HG03342 (cell line): ENCODE data around the gene GARIN3.

Experiments
- ATAC-seq: cut with Tn5 transposase; IDR thresholded peaks from one replicate; pipeline ENCODE4 v1.9.1; 2021; ENCODE audit warnings: mild to moderate bottlenecking, moderate library complexity; ENCODE audit not compliant: unreplicated experiment

Gene GARIN3

GRCh38 chr5:157150995-157151394 is 15.1 kb downstream of the GARIN3 start:
- no peak for ATAC-seq

GRCh38 chr5:157148734-157149615 is 17.1 kb downstream of the GARIN3 start:
- peak; percentile 80 for ATAC-seq

DNA sequence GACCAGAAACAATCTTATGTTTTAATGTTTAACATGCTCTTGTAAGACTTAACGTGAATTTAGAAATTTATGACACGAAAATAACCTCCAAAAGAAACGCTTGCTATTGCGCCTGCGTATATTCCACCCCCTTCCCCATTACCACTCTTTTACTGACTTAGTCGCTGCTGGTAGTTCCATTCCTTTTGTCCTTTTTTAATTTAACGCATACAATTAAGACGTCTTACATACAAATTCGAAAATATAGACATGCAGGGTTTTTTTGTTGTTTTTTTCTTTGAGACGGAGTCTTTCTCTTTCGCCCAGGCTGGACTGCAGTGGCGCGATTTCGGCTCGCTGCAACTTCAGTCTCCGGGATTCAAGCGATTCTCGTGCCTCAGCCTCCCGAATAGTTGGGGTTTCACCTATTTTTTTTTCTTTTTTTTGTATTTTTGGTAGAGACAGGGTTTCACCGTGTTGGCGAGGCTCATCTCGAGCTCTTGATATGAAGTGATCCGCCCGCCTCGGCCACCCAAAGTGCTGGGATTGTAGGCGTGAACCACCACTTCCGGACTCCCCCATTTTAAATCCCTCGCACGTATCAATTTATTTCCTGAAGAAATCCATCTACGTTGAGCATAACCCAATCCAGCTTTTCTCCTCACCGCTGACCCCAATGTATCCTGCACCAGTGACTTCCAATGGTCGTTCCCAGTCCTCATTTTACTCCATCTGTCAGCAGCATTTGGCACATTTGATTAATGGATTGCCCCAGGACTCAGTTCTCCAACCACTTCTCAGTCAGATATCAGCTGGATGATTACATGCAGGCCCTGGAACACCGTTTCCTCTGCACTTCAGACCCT is 22.7 kb downstream of the GARIN3 start:
- peak; percentile 37 for ATAC-seq

GRCh38 chr5:157142317-157143126 is 23.5 kb downstream of the GARIN3 start, which contains the start of gene MED7:
TSS of gene MED7 (minus strand) at chr5:157142865. CDS start at chr5:157139431, 3,434 bp downstream.
- ATAC-seq = peak; percentile 100

DNA sequence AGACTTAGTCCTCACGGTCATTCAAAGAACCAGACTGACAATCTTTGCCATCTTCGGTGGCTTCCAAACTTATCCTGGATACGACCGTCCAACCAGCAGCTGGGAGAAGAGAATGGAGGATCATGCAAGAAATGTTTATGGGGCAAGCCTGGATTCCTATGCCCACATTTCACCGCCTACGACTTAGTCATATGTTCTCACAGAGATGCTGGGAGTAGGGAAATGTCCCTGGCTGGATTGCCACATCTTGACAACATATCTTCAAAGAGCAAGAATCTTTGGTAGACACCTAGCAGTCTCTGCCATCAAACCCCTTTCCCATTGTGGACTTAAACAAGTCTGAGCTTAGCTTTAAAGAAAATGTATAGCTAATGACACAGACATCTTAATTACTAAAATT is 28.4 kb downstream of the GARIN3 start:
- no peak for ATAC-seq

DNA sequence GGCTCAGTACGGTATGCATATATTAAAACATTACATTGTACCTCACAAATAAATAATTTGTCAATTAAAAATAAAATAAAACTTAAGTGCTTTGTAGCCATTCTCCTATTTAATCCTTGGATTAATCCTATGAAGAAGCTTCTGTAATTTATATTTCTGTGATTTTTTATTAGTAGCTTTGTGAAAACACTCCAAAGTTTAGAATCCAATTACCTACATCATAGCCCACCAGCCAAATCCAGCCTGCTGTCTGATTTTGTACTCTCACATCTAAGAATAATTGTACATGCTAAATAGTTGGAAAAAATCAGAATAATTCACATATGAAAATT is 33.8 kb downstream of the GARIN3 start:
- ATAC-seq = no peak

DNA sequence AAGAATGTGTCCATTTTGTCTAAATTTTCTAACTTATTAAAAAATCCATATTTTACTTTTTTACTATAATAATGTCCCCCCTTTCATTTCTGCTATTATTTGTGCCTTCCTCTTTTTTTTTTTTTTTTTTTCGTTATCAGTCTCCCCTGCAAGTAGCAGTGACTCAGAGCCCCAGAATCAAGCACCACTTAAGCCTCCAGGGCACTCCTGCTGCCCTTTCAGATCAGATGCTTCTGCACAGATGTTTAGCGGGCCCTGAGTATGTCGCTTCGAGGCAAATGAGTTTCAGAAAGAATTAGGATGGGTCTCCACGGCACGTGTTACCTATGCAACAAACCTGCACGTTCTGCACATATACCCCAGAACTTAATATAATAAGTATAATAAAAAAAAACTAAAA is 35.1 kb downstream of the GARIN3 start:
- ATAC-seq = no peak

- no peak for ATAC-seq
These were observed 44.4 kb downstream of the GARIN3 start for GRCh38 chr5:157121709-157122108.

- ATAC-seq = no peak
These were observed 46.0 kb downstream of the GARIN3 start for GRCh38 chr5:157120102-157120501.

GRCh38 chr5:157116483-157116954 is 49.5 kb downstream of the GARIN3 start:
- peak; percentile 76 for ATAC-seq

DNA sequence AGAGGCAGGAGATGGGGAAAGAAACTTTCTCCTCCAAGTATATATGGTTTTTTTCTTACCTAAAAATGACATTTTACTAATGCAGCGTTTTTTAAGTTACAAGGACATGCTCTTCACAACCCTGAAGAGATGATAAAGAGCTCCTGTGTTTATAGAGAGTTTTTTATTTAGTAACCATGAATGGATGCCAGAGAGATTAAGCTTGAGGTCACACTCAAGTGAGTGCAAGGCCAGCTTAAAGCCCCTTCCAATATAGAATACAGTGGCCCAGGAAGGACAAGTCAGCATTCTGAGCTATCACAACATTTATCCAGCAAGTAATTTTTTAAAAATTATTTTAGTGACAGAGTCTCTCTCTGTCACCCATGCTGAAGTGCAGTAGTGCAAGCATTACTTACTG is 50.6 kb downstream of the GARIN3 start:
- no peak for ATAC-seq

DNA sequence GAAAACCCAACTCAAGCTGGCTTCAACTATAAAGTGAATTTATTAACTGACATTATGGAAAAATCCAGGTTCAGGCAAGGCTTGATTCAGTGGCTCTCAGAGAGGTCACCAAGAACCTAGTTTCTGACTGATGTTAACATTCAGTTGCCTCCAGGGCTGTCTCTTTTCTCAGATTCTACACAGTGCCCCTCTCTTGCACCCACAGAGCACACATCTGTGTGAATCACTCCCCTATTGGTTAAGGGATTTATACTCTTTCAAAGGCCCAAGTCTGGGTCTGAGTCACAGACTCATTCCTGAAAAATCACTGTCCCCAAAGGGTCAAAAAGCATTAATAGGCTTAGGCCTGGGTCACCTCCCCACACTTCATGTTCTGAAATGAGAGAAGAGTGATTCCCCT is 51.1 kb downstream of the GARIN3 start:
- ATAC-seq = no peak

- no peak for ATAC-seq
These were observed 53.1 kb downstream of the GARIN3 start for GRCh38 chr5:157113002-157113401.
